Measurements from ENCODE around the gene IARS1.

GRCh38 chr9:92275541-92275940 lies 18.0 kb downstream of the IARS1 start:
- TF ChIP-seq YY1 (IDR thresholded peaks at IDR 0.05; ENCODE audit: insufficient read depth, insufficient read length) = no peak
- no peak for TF ChIP-seq SUZ12 (IDR thresholded peaks at IDR 0.05; ENCODE audit: extremely low read depth, insufficient read depth, insufficient read length)
